Fibroblast of lung (primary cell): Measurements from ENCODE around the gene MACROD1. TPM values are rescaled to one million over a fixed set of nuclear protein-coding genes. Genes with fewer than 3 reads are reported as not detected.

ENCODE experiments used
- DNase-seq, 2 donors: peaks; one replicate each; pipeline versions ENCODE4 v3.0.0 to v3.0.0-alpha.2; 2010; ENCODE audit warnings: low read depth in 2 of 2
- H2AFZ ChIP-seq: 2 replicates; pipeline ENCODE4 v1.5.1; 2012; ENCODE audit warnings: low read length, control low read depth, inconsistent platforms
- H3K27ac ChIP-seq: 2 replicates; pipeline ENCODE4 v1.5.1; 2011; ENCODE audit warnings: low read length, control low read depth; ENCODE audit not compliant: insufficient read depth
- H3K27me3 ChIP-seq: 2 replicates; pipeline ENCODE4 v1.5.1; 2011; ENCODE audit warnings: mild to moderate bottlenecking, low read length; ENCODE audit not compliant: control insufficient read depth, insufficient read depth
- H3K36me3 ChIP-seq: 2 replicates; pipeline ENCODE4 v1.5.1; 2011; ENCODE audit warnings: low read length; ENCODE audit not compliant: control insufficient read depth, insufficient read depth
- H3K4me1 ChIP-seq: 2 replicates; pipeline ENCODE4 v1.5.1; 2011; ENCODE audit warnings: low read length; ENCODE audit not compliant: control insufficient read depth, insufficient read depth; ENCODE audit errors: extremely low read depth
- H3K4me2 ChIP-seq: 2 replicates; pipeline ENCODE4 v1.5.1; 2011; ENCODE audit warnings: low read length, control low read depth; ENCODE audit not compliant: insufficient read depth; ENCODE audit errors: extremely low read depth
- H3K4me3 ChIP-seq, 4 experiments: fragments of 200-600 bp in 1 of 4; sonication (generic) in 1 of 4; replicated peaks in 1 of 4; 2 replicates each; pipeline ENCODE4 v1.5.1; 2011 to 2016; ENCODE audit warnings: low read length in 4 of 4, low read depth in 3 of 4, mild to moderate bottlenecking in 3 of 4, control low read depth in 2 of 4, inconsistent platforms in 1 of 4, mixed read lengths in 1 of 4; ENCODE audit not compliant: insufficient read depth in 1 of 4; ENCODE audit errors: control extremely low read depth in 1 of 4
- H3K79me2 ChIP-seq: 2 replicates; pipeline ENCODE4 v1.5.1; 2012; ENCODE audit warnings: mild to moderate bottlenecking, low read length, inconsistent platforms; ENCODE audit not compliant: control insufficient read depth, insufficient read depth
- H3K9ac ChIP-seq: 2 replicates; pipeline ENCODE4 v1.5.1; 2011; ENCODE audit warnings: mild to moderate bottlenecking, low read length, control low read depth; ENCODE audit not compliant: insufficient read depth
- H3K9me3 ChIP-seq: 2 replicates; pipeline ENCODE4 v1.5.1; 2012; ENCODE audit warnings: low read depth, low read length; ENCODE audit not compliant: control insufficient read depth, insufficient read depth
- H4K20me1 ChIP-seq: 2 replicates; pipeline ENCODE4 v1.5.1; 2011; ENCODE audit warnings: low read length; ENCODE audit not compliant: control insufficient read depth, insufficient read depth; ENCODE audit errors: extremely low read depth
- CTCF ChIP-seq, 2 donors: IDR thresholded peaks in 1 of 2; conservative IDR thresholded peaks in 1 of 2; 1 replicate in 1 of 2; 2 replicates in 1 of 2; pipeline ENCODE4 v1.5.1; 2011 to 2012; ENCODE audit warnings: low read length in 2 of 2, control low read depth in 1 of 2, inconsistent platforms in 1 of 2, low read depth in 1 of 2, mild to moderate bottlenecking in 1 of 2
- EZH2 ChIP-seq: IDR thresholded peaks from 2 replicates; pipeline ENCODE4 v1.5.1; 2012; ENCODE audit warnings: low read length, control low read depth, mild to moderate bottlenecking; ENCODE audit errors: missing control alignments
- polyA plus RNA-seq, 2 donors: library from polyadenylated mRNA; depleted of rRNA in 1 of 2; stranded (reverse) in 1 of 2; unstranded in 1 of 2; fragments of >200 nt; gene quantifications; 2 replicates each; pipeline ENCODE4 v1.2.1, GENCODE V29; 2011 to 2012; ENCODE audit warnings: missing spikeins in 1 of 2
- total RNA-seq: library from RNA; depleted of rRNA; stranded (reverse); fragments of >200 nt; gene quantifications from 2 replicates; pipeline ENCODE4 v1.2.1, GENCODE V29; 2014

MACROD1 gene
- total and polyA plus RNA-seq, 2 donors (not counting 1 experiment from before 2014, with no cell fraction given) = 8.8 to 24.8 TPM

DNA sequence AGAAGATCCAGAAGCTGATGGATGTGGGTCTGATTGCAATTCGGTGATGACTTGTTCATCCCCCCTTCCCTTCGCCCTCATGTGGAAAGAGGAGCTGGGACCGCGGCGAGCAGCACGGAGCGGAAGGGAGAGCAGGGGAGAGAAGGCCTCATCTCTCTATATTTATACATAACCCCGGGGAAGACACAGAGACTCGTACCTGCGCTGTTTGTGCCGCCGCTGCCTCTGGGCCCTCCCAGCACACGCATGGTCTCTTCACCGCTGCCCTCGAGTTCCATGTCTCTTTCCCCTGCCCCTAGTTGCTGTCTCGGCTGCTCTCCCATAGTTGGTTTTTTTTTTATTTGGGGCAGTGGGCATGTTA lies 38.1 kb upstream of the MACROD1 start:
- no peak for DNase-seq
- Histone ChIP-seq H3K79me2 (no peaks in the 10 kb centered on the region), H3K9me3 (no peaks in the 10 kb centered on the region), H4K20me1 (no peaks in the 10 kb centered on the region), H2AFZ (no peak overlapping the region), H3K9ac (no peak overlapping the region), H3K4me2 (no peak overlapping the region), H3K4me3 (no peak overlapping the region), H3K36me3 (peaks cover 31% of the 10 kb centered on the region), H3K27ac (no peak overlapping the region), H3K27me3 (no peaks in the 10 kb centered on the region), H3K4me1 (peaks cover 18% of the 10 kb centered on the region)
- TF ChIP-seq CTCF (conservative IDR thresholded peaks at IDR 0.05 in 1 of 2, IDR thresholded peaks at IDR 0.05 in 1 of 2; ENCODE audit: low read depth in 1 of 2, low read length in 2 of 2) (no peak), EZH2 (no peak)

DNA sequence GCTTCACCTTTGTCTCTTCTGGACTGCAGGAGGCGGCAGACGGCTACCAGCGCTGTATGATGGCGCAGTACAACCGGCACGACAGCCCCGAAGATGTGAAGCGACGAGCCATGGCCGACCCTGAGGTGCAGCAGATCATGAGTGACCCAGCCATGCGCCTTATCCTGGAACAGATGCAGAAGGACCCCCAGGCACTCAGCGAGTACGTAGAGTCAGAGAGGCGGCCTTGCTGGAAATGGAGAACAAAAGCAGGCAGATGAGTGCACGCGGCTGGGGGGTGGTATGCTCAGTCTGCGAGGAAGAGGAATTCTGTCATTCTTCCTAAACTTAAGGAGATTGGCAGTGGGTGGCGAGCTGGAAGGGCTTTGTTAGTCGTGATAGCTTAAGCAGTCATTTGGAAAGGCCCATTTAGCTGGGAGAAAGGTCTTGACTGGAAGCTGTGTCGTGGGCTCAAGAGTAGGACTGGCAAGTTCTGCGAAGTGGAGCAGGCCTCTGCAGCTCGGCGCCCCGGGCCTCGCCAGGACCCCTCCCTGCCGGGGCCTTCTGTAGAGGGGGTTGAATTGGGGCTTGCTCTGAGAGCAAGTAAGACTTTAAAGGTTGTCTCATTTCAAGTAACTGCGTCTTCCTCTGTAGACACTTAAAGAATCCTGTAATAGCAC lies 37.6 kb upstream of the MACROD1 start:
- H3K9me3 ChIP-seq = no peaks in the 10 kb centered on the region
- peaks cover 18% of the 10 kb centered on the region for H3K4me1 ChIP-seq
- peaks cover 31% of the 10 kb centered on the region for H3K36me3 ChIP-seq
- TF ChIP-seq EZH2 = no peak
- no peak for TF ChIP-seq CTCF (conservative IDR thresholded peaks at IDR 0.05 in 1 of 2, IDR thresholded peaks at IDR 0.05 in 1 of 2; ENCODE audit: low read depth in 1 of 2, low read length in 2 of 2)
- H3K9ac ChIP-seq = no peak overlapping the region
- no peak overlapping the region for H3K27ac ChIP-seq
- no peaks in the 10 kb centered on the region for H4K20me1 ChIP-seq
- H3K4me2 ChIP-seq = no peak overlapping the region
- H3K4me3 ChIP-seq = no peak overlapping the region
- no peaks in the 10 kb centered on the region for H3K79me2 ChIP-seq
- no peak overlapping the region for H2AFZ ChIP-seq
- no peak for DNase-seq
- H3K27me3 ChIP-seq = no peaks in the 10 kb centered on the region

GRCh38 chr11:64202992-64203391 lies 37.1 kb upstream of the MACROD1 start:
- H3K9me3 ChIP-seq = no peaks in the 10 kb centered on the region
- H3K4me1 ChIP-seq = peaks cover 14% of the 10 kb centered on the region
- H3K79me2 ChIP-seq = no peaks in the 10 kb centered on the region
- H3K36me3 ChIP-seq = peaks cover 31% of the 10 kb centered on the region
- no peak overlapping the region for H2AFZ ChIP-seq
- no peak overlapping the region for H3K4me3 ChIP-seq
- no peaks in the 10 kb centered on the region for H4K20me1 ChIP-seq
- H3K27ac ChIP-seq = no peak overlapping the region
- TF ChIP-seq CTCF (conservative IDR thresholded peaks at IDR 0.05 in 1 of 2, IDR thresholded peaks at IDR 0.05 in 1 of 2; ENCODE audit: low read depth in 1 of 2, low read length in 2 of 2) (no peak), EZH2 (no peak)
- no peak overlapping the region for H3K4me2 ChIP-seq
- H3K9ac ChIP-seq = no peak overlapping the region
- no peaks in the 10 kb centered on the region for H3K27me3 ChIP-seq
- no peak for DNase-seq
